ENCODE measurements around the gene SLX9.

SLX9 gene

GRCh38 chr21:44994047-44994694, 54.3 kb downstream of the SLX9 start:
- DNase-seq: no peak

GRCh38 chr21:44994695-44995342, 55.0 kb downstream of the SLX9 start:
- no peak for DNase-seq

GRCh38 chr21:44995343-44995941, 55.6 kb downstream of the SLX9 start:
- DNase-seq: no peak

DNA sequence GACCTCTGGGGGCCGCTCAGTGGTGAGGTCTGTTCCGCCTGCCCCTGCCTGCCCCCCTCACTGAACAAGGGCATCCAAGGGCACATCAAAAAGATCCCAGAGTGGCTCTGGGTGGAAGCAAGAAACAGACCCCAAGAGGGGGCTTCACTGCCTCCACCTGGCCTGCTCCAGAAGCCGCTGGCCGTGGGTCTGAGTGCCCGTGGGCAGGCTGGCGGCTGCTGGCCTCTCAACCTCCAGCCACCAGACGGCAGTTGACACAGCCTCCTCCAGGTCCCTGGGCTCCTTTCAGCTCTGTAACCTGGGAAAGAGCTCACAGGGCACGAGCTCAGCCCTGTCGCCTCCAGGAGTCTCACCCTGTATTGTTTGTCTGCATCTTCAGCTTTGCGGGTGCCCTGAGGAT, 56.3 kb downstream of the SLX9 start:
- DNase-seq: no peak

GRCh38 chr21:44996501-44996921, 56.7 kb downstream of the SLX9 start:
- DNase-seq: no peak

DNA sequence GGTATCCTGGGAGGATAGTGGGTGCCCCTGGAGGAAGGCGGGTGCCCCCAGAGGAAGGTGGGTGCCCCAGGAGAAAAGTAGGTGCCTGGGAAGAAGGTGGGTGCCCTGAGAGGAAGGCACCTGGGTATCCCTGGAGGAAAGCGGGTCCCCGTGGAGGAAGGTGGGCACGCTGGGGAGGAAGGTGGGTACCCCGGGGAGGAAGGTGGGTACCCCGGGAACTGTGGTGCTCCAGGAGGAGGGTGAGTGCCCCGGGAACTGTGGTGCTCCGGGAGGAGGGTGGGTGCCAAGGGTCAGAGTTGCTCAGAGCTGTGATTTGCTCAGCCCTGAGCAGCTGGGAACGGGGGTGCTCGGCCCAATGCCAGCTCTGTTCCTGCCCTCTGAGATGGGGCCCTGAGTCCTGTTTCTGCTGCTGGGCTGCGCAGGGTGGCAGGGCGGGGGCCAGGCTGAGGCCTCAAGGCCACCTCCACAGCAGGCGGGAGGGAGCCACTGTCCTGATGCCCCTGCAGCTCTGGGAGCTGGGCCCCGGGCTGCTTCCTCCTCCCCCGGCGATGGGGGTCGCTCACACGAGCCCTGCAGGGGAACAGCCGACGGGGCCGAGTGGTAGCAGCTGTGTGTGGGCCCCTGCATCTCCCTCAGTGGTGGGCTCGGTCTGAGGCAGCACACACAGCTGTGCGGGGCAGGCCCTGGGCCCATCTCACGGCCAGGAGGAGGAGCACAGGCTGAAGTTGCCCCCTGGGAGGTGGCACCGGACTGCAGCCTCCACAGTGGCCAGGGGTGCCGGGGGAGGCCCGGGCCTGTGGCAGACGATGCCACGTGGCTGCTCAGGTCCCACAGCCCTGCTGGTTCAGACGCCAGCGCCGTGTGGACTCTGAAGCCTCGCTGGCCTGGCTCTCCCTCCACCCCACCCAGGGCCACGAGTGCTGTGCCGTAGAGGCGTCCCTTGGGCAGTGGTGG, 57.4 kb downstream of the SLX9 start:
- DNase-seq: no peak

GRCh38 chr21:44998086-44998620, 58.3 kb downstream of the SLX9 start:
- DNase-seq: no peak

- no peak for DNase-seq
These were observed 59.0 kb downstream of the SLX9 start for GRCh38 chr21:44998621-44999427.

DNA sequence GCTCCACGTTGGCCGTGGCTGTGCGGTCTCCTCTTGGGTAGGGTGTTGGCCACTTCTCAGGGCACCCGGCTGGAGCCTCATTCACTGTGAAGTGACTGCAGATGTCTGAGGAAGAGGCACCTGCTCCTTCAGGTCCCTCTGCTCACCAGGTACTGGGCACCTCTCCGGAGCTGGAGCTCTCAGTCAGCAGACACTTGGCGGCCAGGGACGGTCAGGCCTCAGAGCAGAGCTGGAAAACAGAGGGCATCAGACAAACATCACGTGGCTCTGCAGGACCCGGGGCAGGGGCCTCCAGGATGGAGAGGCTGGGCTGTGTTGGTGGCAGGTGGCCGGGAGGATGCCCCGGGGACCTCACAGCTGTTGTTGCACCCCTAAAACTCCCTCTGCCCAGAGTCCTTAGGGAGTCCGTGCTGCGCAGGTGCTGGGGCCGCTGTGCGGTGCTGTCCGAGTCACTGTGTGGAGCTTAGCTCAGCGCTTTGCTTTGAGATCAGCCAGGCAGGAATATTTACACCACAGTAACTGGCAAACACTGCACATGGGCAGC, 59.7 kb downstream of the SLX9 start:
- DNase-seq: no peak

GRCh38 chr21:44999972-45000636, 60.3 kb downstream of the SLX9 start:
- DNase-seq: no peak

- no peak for DNase-seq
These were observed 60.9 kb downstream of the SLX9 start for GRCh38 chr21:45000637-45001133.

DNA sequence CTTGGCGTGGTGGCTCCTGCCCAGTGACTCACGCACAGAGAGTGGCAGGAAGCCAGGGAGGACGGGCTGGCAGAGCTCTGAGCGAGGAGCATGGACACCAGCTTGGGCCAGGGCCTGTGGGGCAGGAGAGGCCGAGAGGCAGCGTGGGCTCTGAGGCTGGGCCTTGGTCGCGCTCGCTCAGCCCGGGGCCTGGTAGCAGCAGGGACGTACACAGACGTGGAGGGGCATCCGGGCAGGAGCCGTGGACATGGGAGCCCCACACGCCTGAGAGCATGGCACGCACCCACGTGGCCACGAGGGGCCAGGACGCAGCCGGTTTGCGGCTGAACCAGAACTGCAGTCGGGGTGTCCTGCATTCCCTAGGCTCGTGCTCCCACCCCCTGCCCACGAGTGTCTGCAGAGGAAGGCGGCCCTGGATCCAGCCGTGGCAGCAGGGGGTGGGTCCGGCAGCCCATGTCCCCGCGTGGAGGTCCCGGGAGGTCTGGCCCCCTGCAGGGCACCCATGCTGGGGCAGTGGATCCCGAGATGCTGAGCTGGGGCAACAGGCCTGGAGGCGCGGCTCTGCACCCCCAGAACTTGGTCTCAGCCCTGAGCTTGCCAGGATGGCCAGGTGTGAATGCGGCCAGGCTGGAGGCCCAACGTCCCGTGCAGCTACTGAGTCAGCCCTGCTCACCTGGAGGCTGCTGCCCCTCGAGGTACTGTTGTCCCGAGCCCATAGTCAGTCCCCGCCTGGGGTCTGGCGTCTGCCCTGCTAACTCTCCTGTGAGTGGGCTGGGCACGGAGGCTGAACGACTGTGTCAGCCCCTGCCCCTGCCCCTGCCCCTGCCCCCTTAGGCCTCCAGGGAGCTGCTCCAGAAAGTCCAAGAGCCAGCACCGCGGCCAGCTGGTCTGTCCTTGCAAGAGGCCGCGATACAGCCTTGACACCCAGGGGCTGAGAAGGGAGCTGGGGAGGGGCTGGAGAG, 61.6 kb downstream of the SLX9 start:
- no peak for DNase-seq

- no peak for DNase-seq
These were observed 62.8 kb downstream of the SLX9 start for GRCh38 chr21:45002381-45003204.

GRCh38 chr21:45003331-45004058, 63.7 kb downstream of the SLX9 start:
- no peak for DNase-seq

GRCh38 chr21:45004059-45004422, 64.2 kb downstream of the SLX9 start:
- no peak for DNase-seq

DNA sequence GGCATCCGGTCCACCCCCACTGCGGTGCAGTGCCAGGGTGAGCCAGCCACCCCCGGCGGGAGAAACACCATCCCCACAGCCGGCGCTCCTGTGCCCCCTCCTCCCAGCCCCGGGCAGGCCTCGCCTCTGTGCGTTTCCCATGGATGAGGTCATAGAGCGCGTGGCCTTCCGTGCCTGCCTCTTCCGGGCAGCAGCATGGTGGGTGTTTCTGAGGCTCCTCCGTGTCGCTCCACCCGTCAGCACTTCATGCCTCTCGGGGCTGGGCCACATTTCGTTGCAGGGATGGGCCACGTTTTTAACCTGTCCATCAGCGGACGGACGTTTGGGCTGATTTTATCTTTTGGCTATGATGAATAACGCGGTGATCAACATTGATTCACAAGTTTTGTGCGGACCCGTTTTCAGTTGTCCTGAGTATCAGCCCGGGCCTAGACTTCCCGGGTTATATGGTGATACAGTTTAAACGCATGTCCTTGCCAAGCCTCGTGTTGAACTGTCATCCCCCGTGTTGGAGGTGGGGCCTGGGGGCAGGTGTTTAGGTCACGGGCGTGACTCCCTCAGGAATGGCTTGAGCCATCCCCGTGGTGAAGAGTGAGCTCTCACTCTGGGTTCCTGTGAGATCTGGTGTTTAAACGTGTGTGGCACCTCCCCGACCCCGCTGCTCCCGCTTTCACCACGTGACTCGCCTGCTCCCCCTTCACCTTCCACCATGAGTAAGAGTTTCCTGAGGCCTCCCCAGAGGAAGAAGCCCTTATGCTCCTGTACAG, 64.8 kb downstream of the SLX9 start:
- DNase-seq: no peak

- DNase-seq: no peak
These were observed 66.8 kb downstream of the SLX9 start for GRCh38 chr21:45006536-45007095.
